KMS-11 (cell line): ENCODE measurements around the gene CIAO2B.

ENCODE experiments used
- H2AFZ ChIP-seq: fragments of 200-600 bp; sonication (generic); 2 replicates; pipeline ENCODE4 v1.6.1; 2016; ENCODE audit warnings: antibody characterized with exemption, mixed run types, low read depth
- H3K27ac ChIP-seq: fragments of 200-600 bp; sonication (generic); 2 replicates; pipeline ENCODE4 v1.6.1; 2016; ENCODE audit warnings: mild to moderate bottlenecking, mixed run types
- H3K27me3 ChIP-seq: fragments of 200-600 bp; sonication (generic); 2 replicates; pipeline ENCODE4 v1.6.1; 2017; ENCODE audit warnings: mild to moderate bottlenecking, low read depth, mixed run types, moderate library complexity; ENCODE audit not compliant: insufficient read depth
- H3K36me3 ChIP-seq: fragments of 200-600 bp; sonication (generic); 2 replicates; pipeline ENCODE4 v1.6.1; 2017; ENCODE audit warnings: mild to moderate bottlenecking, mixed run types; ENCODE audit not compliant: insufficient read depth
- H3K4me1 ChIP-seq: fragments of 200-600 bp; sonication (generic); 2 replicates; pipeline ENCODE4 v1.6.1; 2016; ENCODE audit warnings: mild to moderate bottlenecking, low read depth, mixed run types; ENCODE audit not compliant: poor library complexity, severe bottlenecking
- H3K4me2 ChIP-seq: fragments of 200-600 bp; sonication (generic); 2 replicates; pipeline ENCODE4 v1.7.0; 2016; ENCODE audit warnings: mild to moderate bottlenecking, mixed run types
- H3K4me3 ChIP-seq: fragments of 200-600 bp; sonication (generic); IDR thresholded peaks from 2 replicates; pipeline ENCODE4 v1.6.1; 2017; ENCODE audit warnings: low read depth, low read length, mixed read lengths; ENCODE audit not compliant: insufficient read depth
- H3K79me2 ChIP-seq: fragments of 200-600 bp; sonication (generic); 2 replicates; pipeline ENCODE4 v1.6.1; 2016; ENCODE audit warnings: low read depth, mixed run types; ENCODE audit not compliant: insufficient read depth
- H3K9ac ChIP-seq: fragments of 200-600 bp; sonication (generic); 2 replicates; pipeline ENCODE4 v1.6.1; 2016; ENCODE audit warnings: mild to moderate bottlenecking, mixed run types
- H4K20me1 ChIP-seq: fragments of 200-600 bp; sonication (generic); 2 replicates; pipeline ENCODE4 v1.6.1; 2016; ENCODE audit warnings: mild to moderate bottlenecking, mixed run types; ENCODE audit not compliant: insufficient read depth
- CTCF ChIP-seq: fragments of 200-600 bp; sonication (generic); conservative IDR thresholded peaks from 2 replicates; pipeline ENCODE4 v1.6.1; 2017; ENCODE audit warnings: low read depth, mild to moderate bottlenecking, antibody characterized with exemption, low read length, moderate library complexity, mixed read lengths

Gene CIAO2B

GRCh38 chr16:66948837-66949225 is 14.6 kb upstream of the CIAO2B start:
- no peaks in the 10 kb centered on the region for H3K27me3 ChIP-seq

DNA sequence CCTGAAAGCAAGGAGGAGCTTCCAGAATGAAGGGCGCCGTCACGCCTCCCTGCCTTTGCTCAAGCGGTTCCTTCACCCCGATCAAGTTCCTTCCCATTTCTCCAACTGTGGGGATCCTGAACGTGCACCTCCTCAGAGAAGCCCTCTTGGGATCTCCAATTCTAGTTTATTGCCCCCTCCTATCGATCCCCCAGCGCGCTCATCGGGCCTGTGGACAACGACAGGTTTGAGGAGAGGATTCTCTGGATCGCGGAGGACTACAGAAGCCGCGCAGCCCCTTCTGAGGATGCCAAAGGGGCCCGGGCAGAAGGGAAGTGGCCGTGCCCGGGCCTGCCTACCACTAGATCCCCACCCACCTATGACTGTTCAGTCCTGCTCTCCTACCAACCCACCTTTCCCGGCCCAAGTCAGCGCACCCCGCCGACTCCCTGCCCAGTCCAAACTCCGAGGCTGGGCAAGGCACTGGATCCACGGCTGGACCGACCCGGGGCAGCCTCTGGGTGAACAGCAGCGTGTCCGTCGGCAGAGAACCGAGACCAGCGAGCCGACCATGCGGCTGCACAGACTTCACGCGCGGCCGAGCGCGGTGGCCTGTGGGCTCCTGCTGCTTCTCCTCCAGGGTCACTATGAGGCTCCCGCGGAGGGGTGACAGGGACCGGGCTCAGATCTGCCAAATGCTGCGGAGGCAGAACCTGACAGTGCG is 14.1 kb upstream of the CIAO2B start:
- H3K4me1 ChIP-seq, result peaks cover 3% of the 10 kb centered on the region
- H3K79me2 ChIP-seq, result no peaks in the 10 kb centered on the region
- peak overlapping the region; percentile 71 for H3K4me2 ChIP-seq
- H3K36me3 ChIP-seq, result no peaks in the 10 kb centered on the region
- no peaks in the 10 kb centered on the region for H3K27me3 ChIP-seq
- no peak overlapping the region for H3K9ac ChIP-seq
- H2AFZ ChIP-seq, result peak overlapping the region; percentile 88
- no peak for TF ChIP-seq CTCF
- H3K27ac ChIP-seq, result no peak overlapping the region
- H3K4me3 ChIP-seq, result no peak overlapping the region
- H4K20me1 ChIP-seq, result no peaks in the 10 kb centered on the region

More at GRCh38 chr16:66948837-66949225, 14.6 kb upstream of the CIAO2B start:
- peaks cover 3% of the 10 kb centered on the region for H3K4me1 ChIP-seq
- no peak overlapping the region for H3K9ac ChIP-seq
- no peaks in the 10 kb centered on the region for H4K20me1 ChIP-seq
- no peak overlapping the region for H3K4me2 ChIP-seq
- no peak for TF ChIP-seq CTCF
- no peak overlapping the region for H3K27ac ChIP-seq
- no peak overlapping the region for H3K4me3 ChIP-seq
- H3K79me2 ChIP-seq, result no peaks in the 10 kb centered on the region
- H3K36me3 ChIP-seq, result no peaks in the 10 kb centered on the region
- no peak overlapping the region for H2AFZ ChIP-seq

GRCh38 chr16:66947302-66948065 is 13.3 kb upstream of the CIAO2B start:
- Histone ChIP-seq H2AFZ (peak overlapping the region; percentile 88), H3K27ac (no peak overlapping the region), H3K27me3 (no peaks in the 10 kb centered on the region), H3K9ac (no peak overlapping the region), H3K36me3 (no peaks in the 10 kb centered on the region), H3K4me1 (peaks cover 3% of the 10 kb centered on the region), H3K79me2 (no peaks in the 10 kb centered on the region), H4K20me1 (no peaks in the 10 kb centered on the region), H3K4me3 (no peak overlapping the region), H3K4me2 (peak overlapping the region; percentile 71)
- TF ChIP-seq CTCF, result peak; percentile 92

DNA sequence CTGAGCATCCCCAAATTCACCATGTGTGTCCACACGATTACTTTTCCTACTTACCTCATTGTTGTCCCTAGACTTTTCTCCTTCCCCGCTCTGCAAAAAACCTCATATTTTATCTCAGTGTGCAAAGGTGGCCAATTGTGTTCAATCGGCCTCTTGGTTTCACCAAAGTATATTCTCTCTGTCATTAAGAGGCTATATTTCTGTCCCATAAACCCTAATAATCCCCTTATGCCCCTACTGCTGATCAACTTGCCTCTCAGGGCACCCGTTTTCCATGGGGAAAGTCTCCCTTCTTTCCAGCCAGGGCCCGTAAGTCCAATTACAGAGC is 12.7 kb upstream of the CIAO2B start:
- no peak overlapping the region for H3K27ac ChIP-seq
- no peak overlapping the region for H2AFZ ChIP-seq
- peaks cover 3% of the 10 kb centered on the region for H3K4me1 ChIP-seq
- no peak overlapping the region for H3K9ac ChIP-seq
- H3K36me3 ChIP-seq, result no peaks in the 10 kb centered on the region
- H3K27me3 ChIP-seq, result no peaks in the 10 kb centered on the region
- H3K4me2 ChIP-seq, result no peak overlapping the region
- no peak for TF ChIP-seq CTCF
- no peaks in the 10 kb centered on the region for H3K79me2 ChIP-seq
- H3K4me3 ChIP-seq, result no peak overlapping the region
- H4K20me1 ChIP-seq, result no peaks in the 10 kb centered on the region
